HG03460 (cell line): ENCODE data around the gene PLXNA4.

Experiments
- ATAC-seq: cut with Tn5 transposase; IDR thresholded peaks from one replicate; pipeline ENCODE4 v1.9.1; 2021; ENCODE audit not compliant: unreplicated experiment

PLXNA4 gene

GRCh38 chr7:132564849-132565248 is 11.4 kb downstream of the PLXNA4 start:
- no peak for ATAC-seq

- no peak for ATAC-seq
These were observed 12.2 kb downstream of the PLXNA4 start for GRCh38 chr7:132564090-132564489.

GRCh38 chr7:132562690-132563089 is 13.6 kb downstream of the PLXNA4 start:
- ATAC-seq, result no peak

GRCh38 chr7:132561763-132562162 is 14.5 kb downstream of the PLXNA4 start:
- ATAC-seq, result no peak

- no peak for ATAC-seq
These were observed 15.3 kb downstream of the PLXNA4 start for GRCh38 chr7:132560825-132561529.

GRCh38 chr7:132560105-132560504 is 16.2 kb downstream of the PLXNA4 start:
- ATAC-seq, result no peak

- no peak for ATAC-seq
These were observed 17.5 kb downstream of the PLXNA4 start for GRCh38 chr7:132558815-132559214.

- no peak for ATAC-seq
These were observed 18.7 kb downstream of the PLXNA4 start for GRCh38 chr7:132557489-132558044.

- ATAC-seq, result no peak
These were observed 21.8 kb downstream of the PLXNA4 start for GRCh38 chr7:132554446-132554845.

GRCh38 chr7:132553031-132553430 is 23.2 kb downstream of the PLXNA4 start:
- no peak for ATAC-seq

- ATAC-seq, result no peak
These were observed 24.4 kb downstream of the PLXNA4 start for GRCh38 chr7:132551886-132552285.

GRCh38 chr7:132551439-132551838 is 24.8 kb downstream of the PLXNA4 start:
- ATAC-seq, result no peak

GRCh38 chr7:132548489-132549078 is 27.7 kb downstream of the PLXNA4 start:
- no peak for ATAC-seq

- ATAC-seq, result no peak
These were observed 28.4 kb downstream of the PLXNA4 start for GRCh38 chr7:132547821-132548220.

GRCh38 chr7:132546366-132547127 is 29.7 kb downstream of the PLXNA4 start:
- no peak for ATAC-seq

- ATAC-seq, result no peak
These were observed 30.5 kb downstream of the PLXNA4 start for GRCh38 chr7:132545756-132546155.

- ATAC-seq, result no peak
These were observed 31.3 kb downstream of the PLXNA4 start for GRCh38 chr7:132544999-132545398.

- no peak for ATAC-seq
These were observed 32.2 kb downstream of the PLXNA4 start for GRCh38 chr7:132544025-132544424.

- no peak for ATAC-seq
These were observed 33.4 kb downstream of the PLXNA4 start for GRCh38 chr7:132542895-132543294.

GRCh38 chr7:132541656-132542055 is 34.6 kb downstream of the PLXNA4 start:
- no peak for ATAC-seq

GRCh38 chr7:132537456-132538145 is 38.7 kb downstream of the PLXNA4 start:
- ATAC-seq, result no peak
